HG03520 (cell line): Measurements from ENCODE around the gene DCDC2C.
"Not testable (repeated sequence)": the region's sequence is repeated elsewhere in the genome, so short reads cannot be mapped to it uniquely, and the experiment has no call there.

Source experiments
- ATAC-seq: cut with Tn5 transposase; IDR thresholded peaks from one replicate; pipeline ENCODE4 v1.9.1; 2021; ENCODE audit warnings: mild to moderate bottlenecking, moderate library complexity; ENCODE audit not compliant: unreplicated experiment

The DCDC2C gene

GRCh38 chr2:3814706-3815245 lies 111.4 kb downstream of the DCDC2C start:
- no peak for ATAC-seq

GRCh38 chr2:3817144-3817543 lies 113.8 kb downstream of the DCDC2C start:
- ATAC-seq: not testable (repeated sequence)

- no peak for ATAC-seq
Measured at GRCh38 chr2:3823748-3824147, 120.4 kb downstream of the DCDC2C start.

- no peak for ATAC-seq
Measured at GRCh38 chr2:3827673-3828575, 124.5 kb downstream of the DCDC2C start.

GRCh38 chr2:3830796-3831195 lies 127.4 kb downstream of the DCDC2C start:
- no peak for ATAC-seq

- ATAC-seq: no peak
Measured at GRCh38 chr2:3837086-3837485, 133.7 kb downstream of the DCDC2C start.

- no peak for ATAC-seq
Measured at GRCh38 chr2:3838348-3838747, 135.0 kb downstream of the DCDC2C start.

GRCh38 chr2:3839476-3839875 lies 136.1 kb downstream of the DCDC2C start:
- no peak for ATAC-seq

- no peak for ATAC-seq
Measured at GRCh38 chr2:3840611-3841155, 137.3 kb downstream of the DCDC2C start.

GRCh38 chr2:3847397-3848052 lies 144.2 kb downstream of the DCDC2C start:
- ATAC-seq: no peak

- ATAC-seq: no peak
Measured at GRCh38 chr2:3848776-3849175, 145.4 kb downstream of the DCDC2C start.

GRCh38 chr2:3849213-3849612 lies 145.8 kb downstream of the DCDC2C start:
- no peak for ATAC-seq

GRCh38 chr2:3857576-3857975 lies 154.2 kb downstream of the DCDC2C start:
- no peak for ATAC-seq

GRCh38 chr2:3864943-3865865 lies 161.8 kb downstream of the DCDC2C start:
- no peak for ATAC-seq

- no peak for ATAC-seq
Measured at GRCh38 chr2:3867469-3867868, 164.1 kb downstream of the DCDC2C start.

- no peak for ATAC-seq
Measured at GRCh38 chr2:3868012-3868805, 164.8 kb downstream of the DCDC2C start.

GRCh38 chr2:3870222-3870621 lies 166.8 kb downstream of the DCDC2C start:
- no peak for ATAC-seq

- no peak for ATAC-seq
Measured at GRCh38 chr2:3871002-3871401, 167.6 kb downstream of the DCDC2C start.

- ATAC-seq: no peak
Measured at GRCh38 chr2:3872451-3872850, 169.1 kb downstream of the DCDC2C start.

GRCh38 chr2:3873899-3874298 lies 170.5 kb downstream of the DCDC2C start:
- ATAC-seq: no peak
